ENCODE measurements around the gene BLOC1S1. TPM values are rescaled to one million over a fixed set of nuclear protein-coding genes. Genes with fewer than 3 reads are reported as not detected.
A peak's percentile ranks its signal among the peaks of the same experiment; 100 is the strongest.

Gene BLOC1S1
- total RNA-seq, 1 donor from 2014 or later = 173 TPM

DNA sequence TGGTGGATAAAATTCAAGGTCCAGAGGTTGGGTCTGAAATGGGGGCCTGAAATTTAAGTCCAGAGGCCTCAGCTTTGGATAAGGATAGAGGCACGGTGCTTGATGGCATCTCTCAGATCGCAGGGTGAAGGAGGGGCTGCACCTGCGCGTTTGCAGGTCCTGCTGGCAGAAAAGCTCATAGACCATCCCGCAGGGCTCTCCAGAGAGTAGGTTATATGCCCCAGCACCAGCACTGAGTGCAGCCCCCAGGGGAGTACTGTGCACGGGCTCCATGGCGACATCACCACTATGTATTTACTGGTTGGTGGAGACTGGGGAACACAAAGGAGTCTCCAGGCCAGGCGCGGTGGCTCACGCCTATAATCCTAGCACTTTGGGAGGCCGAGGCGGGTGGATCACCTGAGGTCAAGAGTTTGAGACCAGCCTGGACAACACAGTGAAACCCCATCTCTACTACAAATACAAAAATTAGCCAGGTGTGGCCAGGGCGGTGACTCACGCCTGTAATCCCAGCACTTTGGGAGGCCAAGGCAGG lies 17.2 kb downstream of the BLOC1S1 start:
- Histone ChIP-seq H3K4me3 (no peak overlapping the region), H3K36me3 (no peaks in the 10 kb centered on the region), H3K9me3 (no peaks in the 10 kb centered on the region), H3K27ac (no peak overlapping the region), H3K27me3 (no peaks in the 10 kb centered on the region), H3K4me1 (peaks cover 30% of the 10 kb centered on the region)
- DNase-seq (ENCODE audit: extremely low spot score in 2 of 2) = no peak
- intact Hi-C loops (cut with DNase I) = no loop called here
- TF ChIP-seq CTCF (IDR thresholded peaks at IDR 0.05) = no peak
- no peak for TF ChIP-seq POLR2AphosphoS5 (IDR thresholded peaks at IDR 0.05; ENCODE audit: insufficient read depth in 1 of 2, low read depth in 1 of 2)
- no peak for TF ChIP-seq POLR2A (IDR thresholded peaks at IDR 0.05)

DNA sequence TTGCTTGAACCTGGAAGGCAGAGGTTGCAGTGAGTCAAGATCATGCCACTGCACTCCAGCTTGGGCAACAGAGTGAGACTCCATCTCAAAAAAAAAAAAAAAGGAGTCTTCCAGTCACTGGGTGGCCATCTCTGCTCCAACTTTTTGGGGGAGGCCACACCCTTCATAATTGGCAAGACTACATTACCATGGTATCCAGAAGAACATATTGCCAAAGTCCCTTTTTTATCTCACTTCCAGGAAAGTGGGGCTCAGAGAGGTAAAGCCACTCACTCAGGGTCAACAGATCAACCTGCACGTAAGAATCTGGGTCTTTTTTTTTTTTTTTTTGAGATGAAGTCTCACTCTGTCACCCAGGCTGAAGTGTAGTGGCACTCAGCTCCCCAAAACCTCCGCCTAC lies 18.0 kb downstream of the BLOC1S1 start:
- no peak for DNase-seq (ENCODE audit: extremely low spot score in 2 of 2)
- no peak overlapping the region for H3K4me3 ChIP-seq
- H3K9me3 ChIP-seq = no peaks in the 10 kb centered on the region
- intact Hi-C loops (cut with DNase I) = no loop called here
- H3K36me3 ChIP-seq = no peaks in the 10 kb centered on the region
- TF ChIP-seq POLR2A (IDR thresholded peaks at IDR 0.05) = no peak
- no peak for TF ChIP-seq POLR2AphosphoS5 (IDR thresholded peaks at IDR 0.05; ENCODE audit: insufficient read depth in 1 of 2, low read depth in 1 of 2)
- TF ChIP-seq CTCF (IDR thresholded peaks at IDR 0.05) = no peak
- H3K4me1 ChIP-seq = peaks cover 33% of the 10 kb centered on the region
- H3K27ac ChIP-seq = no peak overlapping the region
- H3K27me3 ChIP-seq = no peaks in the 10 kb centered on the region

DNA sequence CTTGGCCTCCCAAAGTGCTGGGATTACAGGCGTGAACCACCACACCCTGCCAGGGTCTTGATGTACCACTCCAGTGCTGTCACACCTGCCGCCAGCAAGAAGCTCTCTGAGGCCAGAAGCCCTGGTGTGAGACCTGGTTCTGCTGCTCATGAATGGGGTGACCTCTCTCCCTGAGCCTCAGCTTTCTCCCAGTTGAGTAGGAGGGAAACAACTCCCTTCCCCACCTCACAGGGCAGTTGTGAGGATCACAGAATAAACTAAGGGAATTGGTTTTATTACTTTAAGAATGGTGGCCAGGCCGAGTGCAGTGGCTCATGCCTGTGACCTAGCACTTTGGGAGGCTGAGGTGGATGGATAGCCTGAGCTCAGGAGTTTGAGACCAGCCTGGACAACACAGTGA lies 18.7 kb downstream of the BLOC1S1 start:
- intact Hi-C loops (cut with DNase I) = no loop called here
- Histone ChIP-seq H3K4me3 (no peak overlapping the region), H3K27me3 (no peaks in the 10 kb centered on the region), H3K9me3 (no peaks in the 10 kb centered on the region), H3K4me1 (peaks cover 33% of the 10 kb centered on the region), H3K36me3 (no peaks in the 10 kb centered on the region), H3K27ac (no peak overlapping the region)
- TF ChIP-seq POLR2AphosphoS5 (IDR thresholded peaks at IDR 0.05; ENCODE audit: insufficient read depth in 1 of 2, low read depth in 1 of 2) (no peak), CTCF (IDR thresholded peaks at IDR 0.05) (no peak), POLR2A (IDR thresholded peaks at IDR 0.05) (no peak)
- no peak for DNase-seq (ENCODE audit: extremely low spot score in 2 of 2)

GRCh38 chr12:55736076-55736475 lies 20.2 kb downstream of the BLOC1S1 start:
- no peak overlapping the region for H3K27ac ChIP-seq
- no peak overlapping the region for H3K4me3 ChIP-seq
- intact Hi-C loops (cut with DNase I) = loop anchor here (2.0 kb wide), 1 partner anchor 205 kb away; no protein-coding TSS in a partner anchor
- no peak for DNase-seq (ENCODE audit: extremely low spot score in 2 of 2)
- no peaks in the 10 kb centered on the region for H3K9me3 ChIP-seq
- no peaks in the 10 kb centered on the region for H3K36me3 ChIP-seq
- peaks cover 19% of the 10 kb centered on the region for H3K4me1 ChIP-seq
- TF ChIP-seq CTCF (IDR thresholded peaks at IDR 0.05) (no peak), POLR2AphosphoS5 (IDR thresholded peaks at IDR 0.05; ENCODE audit: insufficient read depth in 1 of 2, low read depth in 1 of 2) (no peak), POLR2A (IDR thresholded peaks at IDR 0.05) (no peak)
- H3K27me3 ChIP-seq = no peaks in the 10 kb centered on the region

DNA sequence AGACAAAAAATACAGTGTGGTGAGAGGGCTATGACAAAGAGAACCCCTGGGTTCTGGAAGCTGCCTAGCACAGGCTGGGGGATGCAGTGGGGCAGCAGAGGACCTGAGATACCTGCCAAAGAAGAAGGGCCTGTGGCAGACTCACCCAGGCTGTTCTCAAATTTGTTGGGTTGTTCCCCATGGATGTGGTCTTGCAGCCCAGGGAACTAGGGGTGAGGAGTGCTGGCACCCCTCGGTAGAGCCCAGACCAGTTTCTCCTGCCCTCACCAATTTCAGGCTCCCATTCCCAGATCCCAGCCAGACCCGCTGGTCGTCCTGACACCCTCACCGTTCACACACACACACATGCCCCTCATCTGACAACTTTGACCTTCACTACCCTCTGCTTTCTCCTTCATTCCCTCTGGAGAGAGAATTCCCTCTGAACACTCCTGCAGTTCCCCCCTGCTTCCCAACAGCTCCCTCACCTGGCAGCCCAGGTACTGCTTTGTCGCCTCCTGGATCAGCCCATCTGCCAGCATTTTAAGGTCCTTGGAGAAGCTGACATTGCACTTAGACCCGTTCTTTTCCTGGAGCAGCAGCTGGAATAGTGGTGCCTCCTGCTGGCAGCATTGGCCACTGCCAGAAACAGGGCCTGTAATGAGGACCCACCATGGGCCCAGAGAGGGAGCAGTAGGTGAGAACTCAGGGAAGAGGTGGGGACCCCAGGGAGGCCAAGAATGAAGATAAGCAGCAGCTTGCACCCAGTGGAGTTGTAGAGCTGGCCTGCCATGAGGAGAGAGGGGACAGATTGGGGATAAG lies 21.1 kb downstream of the BLOC1S1 start:
- no peaks in the 10 kb centered on the region for H3K27me3 ChIP-seq
- H3K4me3 ChIP-seq = no peak overlapping the region
- peaks cover 19% of the 10 kb centered on the region for H3K4me1 ChIP-seq
- H3K27ac ChIP-seq = peak overlapping the region; percentile 85
- H3K36me3 ChIP-seq = no peaks in the 10 kb centered on the region
- intact Hi-C loops (cut with DNase I) = loop anchor here (2.0 kb wide), 1 partner anchor 204 kb away; no protein-coding TSS in a partner anchor
- TF ChIP-seq CTCF (IDR thresholded peaks at IDR 0.05) (peak; percentile 29 to 57 (median 48)), POLR2AphosphoS5 (IDR thresholded peaks at IDR 0.05; ENCODE audit: insufficient read depth in 1 of 2, low read depth in 1 of 2) (no peak)
- H3K9me3 ChIP-seq = no peaks in the 10 kb centered on the region
- no peak for DNase-seq (ENCODE audit: extremely low spot score in 2 of 2)

Data from vagina (tissue), 2 donors.